22Rv1 (cell line): Measurements from ENCODE around the gene SLC22A13.

Experiments
- ZFX ChIP-seq: fragments of 450-650 bp; IDR thresholded peaks from 2 replicates; pipeline ENCODE4 v1.6.1; 2017; ENCODE audit warnings: antibody characterized with exemption, borderline replicate concordance
- TF ChIP-seq, protein P1 (sequence below): fragments of 450-650 bp; IDR thresholded peaks from 2 replicates; pipeline ENCODE4 v1.5.1; 2017; ENCODE audit warnings: mild to moderate bottlenecking

- TF ChIP-seq, protein P1, sequence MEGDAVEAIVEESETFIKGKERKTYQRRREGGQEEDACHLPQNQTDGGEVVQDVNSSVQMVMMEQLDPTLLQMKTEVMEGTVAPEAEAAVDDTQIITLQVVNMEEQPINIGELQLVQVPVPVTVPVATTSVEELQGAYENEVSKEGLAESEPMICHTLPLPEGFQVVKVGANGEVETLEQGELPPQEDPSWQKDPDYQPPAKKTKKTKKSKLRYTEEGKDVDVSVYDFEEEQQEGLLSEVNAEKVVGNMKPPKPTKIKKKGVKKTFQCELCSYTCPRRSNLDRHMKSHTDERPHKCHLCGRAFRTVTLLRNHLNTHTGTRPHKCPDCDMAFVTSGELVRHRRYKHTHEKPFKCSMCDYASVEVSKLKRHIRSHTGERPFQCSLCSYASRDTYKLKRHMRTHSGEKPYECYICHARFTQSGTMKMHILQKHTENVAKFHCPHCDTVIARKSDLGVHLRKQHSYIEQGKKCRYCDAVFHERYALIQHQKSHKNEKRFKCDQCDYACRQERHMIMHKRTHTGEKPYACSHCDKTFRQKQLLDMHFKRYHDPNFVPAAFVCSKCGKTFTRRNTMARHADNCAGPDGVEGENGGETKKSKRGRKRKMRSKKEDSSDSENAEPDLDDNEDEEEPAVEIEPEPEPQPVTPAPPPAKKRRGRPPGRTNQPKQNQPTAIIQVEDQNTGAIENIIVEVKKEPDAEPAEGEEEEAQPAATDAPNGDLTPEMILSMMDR: no peak
- TF ChIP-seq ZFX: no peak
Observed at GRCh38 chr3:38317192-38317759, 51.7 kb downstream of the SLC22A13 start.
